Putamen (tissue), 1 donor: ENCODE results near the gene GVQW3.

Experiments
- DNase-seq: peaks from one replicate; pipeline ENCODE4 v3.0.0-alpha.2; 2016; ENCODE audit warnings: low spot score

The GVQW3 gene

DNA sequence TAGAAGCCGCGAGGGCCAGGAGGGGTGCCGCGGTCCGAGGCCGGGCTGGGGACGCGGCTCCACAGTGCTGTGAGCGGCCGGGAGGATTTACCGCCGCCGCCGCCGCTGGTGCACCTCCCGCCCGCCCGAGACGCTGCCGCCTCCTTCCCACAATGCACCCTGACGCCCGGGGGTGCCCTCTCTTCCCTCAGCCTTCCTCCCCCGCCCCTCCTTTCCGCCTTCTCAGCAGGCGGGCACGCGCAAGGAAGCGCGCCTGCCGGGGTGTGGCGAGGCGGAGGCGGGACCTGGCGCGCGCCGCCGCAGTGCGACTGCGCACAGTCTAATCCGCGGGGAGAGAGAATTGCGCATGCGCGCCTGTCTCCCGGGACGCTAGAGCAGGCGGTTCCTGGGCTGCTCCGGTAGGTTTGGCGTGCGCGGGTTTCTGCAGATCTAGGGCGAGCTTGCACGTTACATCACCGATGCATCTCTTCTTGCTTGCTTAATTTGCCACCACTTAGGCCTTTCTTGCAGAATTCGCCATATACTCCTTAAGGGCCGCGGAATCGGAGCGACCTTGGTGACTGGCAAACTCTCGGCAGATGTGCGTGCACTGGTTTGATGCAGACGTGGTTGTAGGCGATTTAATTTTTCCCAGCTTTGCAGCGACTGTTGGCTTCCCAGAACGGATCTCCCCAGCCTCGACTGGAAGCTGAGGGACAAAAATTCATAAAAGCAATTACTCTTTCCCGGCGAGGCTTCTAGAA is at the start of gene GVQW3, which contains the start of gene THAP12:
GVQW3 (plus strand) TSS at position 347 of the 743 bp plus-strand sequence. CDS start 506 bp downstream, outside the sequence.
THAP12 (minus strand) TSS at position 156 of the 743 bp plus-strand sequence. CDS start 296 bp downstream, outside the sequence.
- peak; percentile 99 for DNase-seq

DNA sequence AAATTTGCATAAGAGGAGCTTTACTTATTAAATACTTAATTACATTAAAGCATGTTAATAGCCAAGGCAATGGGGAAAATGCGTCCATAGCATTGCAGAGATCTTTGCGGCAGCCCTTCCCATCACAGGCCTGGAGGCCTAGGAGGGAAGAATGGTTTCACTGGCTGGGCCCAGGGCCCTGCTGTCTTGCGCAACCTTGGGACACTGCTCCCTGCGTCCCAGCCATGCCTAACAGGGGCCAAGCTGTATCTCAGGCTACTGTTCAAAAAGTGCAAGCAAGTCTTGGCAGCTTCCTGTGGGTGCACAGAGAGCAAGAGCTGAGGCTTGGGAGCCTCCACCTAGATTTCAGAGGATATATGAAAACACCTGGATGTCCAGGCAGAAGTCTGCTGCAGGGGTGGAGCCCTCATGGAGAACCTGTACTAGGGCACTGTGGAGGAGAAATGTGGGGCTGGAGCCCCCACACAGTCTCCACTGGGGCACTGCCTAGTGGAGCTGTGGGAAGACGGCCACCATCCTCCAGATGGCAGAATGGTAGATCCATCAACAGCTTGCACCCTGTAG is 46.2 kb upstream of the GVQW3 start:
- no peak for DNase-seq

- no peak for DNase-seq
Measured at GRCh38 chr11:76335842-76336241, 45.3 kb upstream of the GVQW3 start.

GRCh38 chr11:76336597-76336996 is 44.5 kb upstream of the GVQW3 start:
- DNase-seq = no peak

DNA sequence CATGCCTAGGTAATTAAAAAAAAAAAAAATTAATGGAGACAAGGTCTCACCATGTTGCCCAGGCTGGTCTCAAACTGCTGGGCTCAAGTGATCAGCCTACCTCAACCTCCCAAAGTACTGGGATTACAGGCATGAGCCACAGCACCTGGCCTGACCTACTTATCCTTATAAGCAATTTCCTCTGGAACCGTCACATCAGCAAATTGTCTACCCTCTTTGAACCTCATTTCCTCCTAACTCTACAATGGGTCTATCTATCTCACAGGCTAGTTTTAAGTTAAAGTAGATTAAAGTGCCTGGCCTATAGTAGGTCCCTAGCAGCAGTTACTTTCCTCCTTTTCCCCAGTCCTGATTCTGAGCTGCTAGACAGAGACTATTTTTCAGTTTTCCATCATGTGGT is 43.7 kb upstream of the GVQW3 start:
- no peak for DNase-seq

- no peak for DNase-seq
Measured at GRCh38 chr11:76337923-76338322, 43.2 kb upstream of the GVQW3 start.

- no peak for DNase-seq
Measured at GRCh38 chr11:76339221-76339620, 41.9 kb upstream of the GVQW3 start.

DNA sequence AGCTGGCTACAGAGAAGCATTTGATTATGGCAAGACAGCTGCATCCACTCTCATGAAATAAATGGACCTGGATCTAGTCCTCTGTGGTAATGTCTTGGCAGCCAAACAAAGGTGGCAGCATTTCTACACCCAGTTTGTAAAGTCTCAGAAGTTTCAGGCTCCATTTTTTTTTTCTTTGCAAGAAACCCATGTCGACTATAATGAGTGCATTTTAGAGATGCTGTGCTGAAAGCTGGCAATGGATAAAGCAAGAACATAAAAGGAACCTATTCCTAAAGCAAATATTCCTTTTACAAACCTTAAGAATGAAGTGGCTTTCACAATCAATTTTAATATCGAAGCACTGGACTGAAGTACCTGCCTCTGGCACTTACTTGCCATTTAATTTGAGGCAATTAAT is 33.7 kb upstream of the GVQW3 start:
- no peak for DNase-seq

- no peak for DNase-seq
Measured at GRCh38 chr11:76348348-76348747, 32.8 kb upstream of the GVQW3 start.

DNA sequence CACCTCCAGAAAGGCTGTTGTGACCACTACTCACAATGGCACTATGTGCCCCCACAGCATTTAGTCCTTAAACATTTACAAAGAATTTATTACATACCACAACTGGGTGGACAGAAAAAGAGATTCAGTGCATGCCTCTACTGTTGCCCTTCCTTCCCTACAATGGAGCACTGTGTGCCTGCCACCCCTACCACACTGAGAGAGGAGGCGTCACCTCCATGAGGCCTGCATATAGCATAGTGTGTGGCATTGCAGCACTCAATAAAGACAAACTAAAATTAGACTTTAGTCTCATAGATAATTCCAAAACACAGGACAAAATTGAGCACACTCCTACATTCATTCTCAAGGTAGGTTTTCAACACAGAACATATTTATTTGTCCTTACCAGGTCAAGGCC is 26.0 kb upstream of the GVQW3 start:
- no peak for DNase-seq

DNA sequence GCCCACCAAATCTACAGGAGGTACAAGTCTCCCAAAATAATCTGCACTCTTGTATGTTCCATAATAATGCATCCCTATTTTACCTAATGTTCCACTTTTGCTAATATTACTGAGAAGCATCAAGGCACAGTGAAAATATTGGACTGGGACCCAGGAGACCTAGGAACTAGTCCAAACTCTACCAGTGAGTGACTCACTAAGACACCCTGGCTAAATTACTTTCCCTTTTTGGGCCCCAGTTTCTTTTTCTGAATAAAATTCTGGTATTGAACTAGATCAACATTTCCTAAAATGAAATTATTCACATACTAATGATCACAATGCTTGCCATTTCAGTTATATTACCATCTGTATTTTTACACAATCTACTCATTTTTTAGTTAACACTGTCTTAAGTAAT is 19.7 kb upstream of the GVQW3 start:
- no peak for DNase-seq

GRCh38 chr11:76361776-76362175 is 19.3 kb upstream of the GVQW3 start:
- DNase-seq = no peak

DNA sequence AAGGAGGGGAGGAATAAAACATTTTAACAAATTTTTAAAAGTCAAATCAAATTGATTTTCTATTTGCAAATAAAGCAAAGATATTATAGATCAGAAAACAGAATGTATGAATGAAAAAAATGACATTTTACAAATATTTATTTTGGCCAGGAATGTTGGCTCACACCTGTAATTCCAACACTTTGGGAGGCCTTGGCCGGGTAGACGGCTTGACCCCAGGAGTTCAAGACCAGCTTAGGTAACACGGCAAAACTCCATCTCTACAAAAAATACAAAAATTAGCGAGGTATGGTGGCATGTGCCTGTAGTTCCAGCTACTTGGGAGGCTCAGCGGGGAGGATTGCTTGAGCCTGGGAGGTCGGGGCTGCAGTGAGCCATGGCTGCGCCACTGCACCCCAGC is 18.4 kb upstream of the GVQW3 start:
- DNase-seq = no peak

- no peak for DNase-seq
Measured at GRCh38 chr11:76365038-76365679, 16.0 kb upstream of the GVQW3 start.

DNA sequence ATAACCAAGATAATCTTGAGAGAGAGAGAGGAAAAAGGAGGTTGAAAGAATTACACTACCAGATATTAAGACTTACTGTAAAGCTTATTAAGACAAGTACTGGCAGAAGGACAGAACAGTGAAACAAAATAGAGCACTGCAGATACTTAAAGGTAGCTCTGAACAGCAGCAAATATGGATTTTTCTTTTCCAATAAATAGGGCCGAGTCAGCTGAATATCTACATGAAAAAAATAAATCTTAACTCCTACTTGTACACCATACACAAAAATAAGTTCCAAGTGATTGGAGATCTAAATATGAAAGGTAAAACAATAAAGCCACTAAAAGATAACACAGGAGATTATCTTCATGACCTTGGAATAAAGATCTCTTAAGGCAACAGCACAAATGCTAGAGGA is 12.6 kb upstream of the GVQW3 start:
- no peak for DNase-seq

- no peak for DNase-seq
Measured at GRCh38 chr11:76369406-76369805, 11.7 kb upstream of the GVQW3 start.

DNA sequence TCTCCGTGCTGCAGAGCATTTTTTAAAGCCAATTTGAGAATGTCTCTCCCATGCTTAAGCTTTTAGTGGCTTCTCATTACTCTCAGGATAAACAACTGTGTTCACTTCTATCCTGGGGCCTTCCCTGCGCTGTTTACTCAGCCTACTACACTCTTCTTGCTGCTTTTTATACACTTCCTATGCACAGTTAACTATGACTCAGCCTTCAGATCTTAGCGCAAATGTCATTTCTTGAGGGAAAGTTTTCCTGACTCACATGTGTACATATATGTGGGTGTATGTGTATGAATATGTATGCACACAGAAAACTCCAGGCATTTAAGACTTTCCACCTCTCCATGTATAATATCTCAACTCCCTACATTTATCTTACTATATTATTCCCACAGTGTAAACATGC is 10.0 kb upstream of the GVQW3 start:
- DNase-seq = no peak

DNA sequence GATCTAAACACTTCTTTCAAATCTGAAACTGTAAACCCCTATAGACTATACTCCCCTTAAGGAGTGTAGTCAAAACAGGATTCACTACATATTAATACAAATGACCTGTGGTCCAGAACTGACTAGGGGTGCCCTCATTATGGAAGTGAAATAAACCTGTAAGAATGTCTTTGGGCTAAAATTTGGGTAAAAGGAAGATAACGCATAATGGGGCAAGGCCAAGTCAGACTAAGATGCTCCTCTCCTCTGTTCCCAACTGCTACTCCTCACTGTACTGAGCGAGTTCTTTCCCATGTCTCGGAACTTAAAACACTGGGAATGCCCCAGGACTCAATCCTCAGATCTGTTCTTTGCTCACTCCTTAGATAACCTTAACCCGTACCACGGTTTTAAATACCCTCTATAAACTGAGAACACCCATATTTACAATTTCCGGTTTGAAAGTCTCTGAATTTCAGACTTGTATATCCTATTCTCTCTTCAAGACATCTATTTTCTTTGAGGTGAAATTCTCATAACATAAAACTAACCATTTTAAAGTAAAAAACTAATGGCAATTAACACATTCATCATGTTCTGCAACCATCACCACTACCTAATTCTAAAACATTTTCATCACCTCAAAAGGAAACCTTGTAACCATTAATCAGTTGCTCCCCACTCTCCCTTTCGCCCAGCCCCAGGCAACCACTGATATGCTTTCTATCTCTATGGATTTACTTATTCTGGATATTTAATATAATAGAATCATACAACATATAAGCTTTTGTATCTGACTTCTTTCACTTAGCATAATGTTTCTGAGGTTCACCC is 4.2 kb upstream of the GVQW3 start:
- DNase-seq = no peak

DNA sequence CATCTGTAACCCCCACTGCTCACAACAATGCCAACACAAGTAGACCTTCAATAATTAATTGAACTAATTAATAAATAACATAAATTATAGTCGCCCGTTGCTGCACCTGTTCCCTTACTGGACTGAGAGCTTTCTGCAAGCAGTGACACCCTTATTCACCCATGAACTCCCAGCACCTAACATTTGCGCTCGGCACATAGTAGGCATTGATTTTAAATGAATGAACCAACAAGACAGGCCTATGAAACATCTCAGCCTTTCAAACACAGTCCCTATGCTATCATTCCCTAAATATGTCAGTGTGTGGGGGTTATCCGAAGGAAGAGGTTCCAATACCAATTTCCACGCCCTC is 1.3 kb upstream of the GVQW3 start:
- DNase-seq = no peak

DNA sequence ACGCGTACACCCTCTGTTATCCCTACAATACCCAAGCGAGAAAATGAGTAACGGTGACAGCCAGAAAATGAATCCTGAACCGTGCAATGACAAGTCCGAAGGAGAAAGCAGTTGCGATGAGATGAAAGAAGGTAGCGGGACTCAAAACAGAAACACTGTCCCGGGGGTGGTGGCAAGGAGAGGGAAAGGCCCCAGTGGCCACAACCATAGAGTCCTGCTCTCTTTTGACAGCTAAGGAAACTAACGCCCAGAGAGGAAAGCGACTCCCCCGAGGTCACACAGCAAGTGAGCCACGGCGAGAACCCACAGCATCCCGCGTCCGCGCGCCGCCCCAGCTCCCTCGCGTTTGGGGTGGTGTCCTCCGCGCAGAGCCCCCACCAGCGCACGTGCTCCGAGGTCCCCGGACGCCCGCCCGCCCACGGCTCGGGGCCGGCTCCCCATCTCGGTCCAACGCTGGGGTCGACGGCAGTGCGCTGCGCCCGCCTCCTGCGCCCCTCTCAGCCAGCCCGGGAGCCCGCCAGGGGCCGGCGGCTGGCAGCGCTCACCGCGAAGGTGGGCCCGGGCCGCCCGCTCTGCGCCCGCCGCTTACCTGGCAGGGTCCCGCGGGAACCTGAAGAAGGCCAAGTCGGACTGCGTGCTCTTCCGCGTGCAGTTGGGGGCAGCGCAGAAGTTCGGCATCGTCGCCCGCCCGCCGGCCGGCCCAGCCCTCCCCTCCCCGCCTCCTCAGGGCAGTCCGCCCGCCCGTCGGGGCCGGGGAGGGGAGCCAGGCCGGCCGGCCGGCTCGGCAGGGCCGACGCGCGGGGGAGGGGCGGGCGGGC is 755 bp upstream of the GVQW3 start:
- DNase-seq = no peak

DNA sequence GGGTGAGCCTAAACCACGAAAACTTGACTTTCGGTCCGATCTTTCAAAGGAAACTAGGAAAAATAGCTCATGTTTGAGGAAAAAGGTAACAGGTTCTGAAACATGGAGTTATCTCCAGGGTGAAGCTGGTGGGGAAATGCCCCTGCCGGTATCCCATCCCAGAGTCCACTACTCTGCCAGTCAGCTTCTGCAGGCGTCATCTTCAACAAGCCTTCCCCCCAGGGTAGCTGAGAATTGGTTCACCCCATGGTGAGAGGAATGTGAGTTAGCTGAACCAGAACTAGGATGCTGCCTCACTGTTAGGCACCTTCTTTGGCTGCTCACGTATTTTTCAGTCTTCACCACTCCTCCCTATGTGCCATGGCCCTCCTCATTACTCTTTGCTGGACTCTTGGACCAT is 1.1 kb downstream of the GVQW3 start:
- no peak for DNase-seq

DNA sequence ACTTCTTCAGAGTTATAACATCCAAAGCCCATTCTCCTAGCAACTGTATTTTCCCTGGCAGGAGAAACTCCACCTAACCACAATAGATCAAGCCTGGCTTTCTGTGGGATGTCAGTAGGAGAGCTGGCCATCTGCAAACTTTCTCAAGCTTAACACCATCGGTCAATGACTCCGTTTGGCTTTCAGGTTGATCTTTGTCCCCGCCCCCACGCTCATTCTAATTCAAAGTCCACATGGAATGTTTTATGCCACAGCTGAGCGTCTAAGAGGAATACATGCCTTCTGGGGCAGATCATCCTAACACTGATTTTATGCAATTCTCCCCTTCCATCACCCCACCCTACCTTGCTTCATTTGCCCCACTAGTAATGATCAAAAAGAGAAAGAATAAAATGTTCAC is 4.8 kb downstream of the GVQW3 start:
- no peak for DNase-seq
